Activated naive CD4-positive, alpha-beta T cell (primary cell): Measurements from ENCODE around the gene AICDA.
"Not testable (repeated sequence)": the region's sequence is repeated elsewhere in the genome, so short reads cannot be mapped to it uniquely, and the experiment has no call there.

Experiments used
- DNase-seq, 4 experiments: peaks; one replicate each; lab custom pipeline; 2025; lab: John Stamatoyannopoulos, UW

The AICDA gene

GRCh38 chr12:8612629-8613028 lies at the start of gene AICDA:
Gene AICDA, minus strand, starts transcription at chr12:8612859. Its CDS starts 92 bp downstream, at chr12:8612767.
- no peak for DNase-seq

DNA sequence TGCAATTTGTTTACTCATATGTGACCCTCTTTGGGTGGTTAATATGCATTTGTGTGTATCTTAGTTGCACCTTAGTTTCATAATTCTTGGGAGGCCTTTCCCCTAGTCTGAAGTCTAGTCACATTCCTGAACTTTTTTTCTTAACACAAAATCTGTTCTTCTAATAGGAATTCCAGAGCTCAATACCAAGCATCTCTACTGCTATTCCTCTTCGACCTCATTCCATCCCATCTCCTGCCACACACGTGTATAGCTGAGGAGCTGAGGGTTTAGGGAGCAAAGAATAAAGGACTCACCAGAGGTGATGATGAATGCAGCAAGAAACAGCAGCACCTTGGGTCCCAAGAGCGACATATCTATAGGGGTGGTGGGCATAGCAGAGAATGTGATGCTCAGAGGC lies 49.1 kb upstream of the AICDA start:
- no peak for DNase-seq

DNA sequence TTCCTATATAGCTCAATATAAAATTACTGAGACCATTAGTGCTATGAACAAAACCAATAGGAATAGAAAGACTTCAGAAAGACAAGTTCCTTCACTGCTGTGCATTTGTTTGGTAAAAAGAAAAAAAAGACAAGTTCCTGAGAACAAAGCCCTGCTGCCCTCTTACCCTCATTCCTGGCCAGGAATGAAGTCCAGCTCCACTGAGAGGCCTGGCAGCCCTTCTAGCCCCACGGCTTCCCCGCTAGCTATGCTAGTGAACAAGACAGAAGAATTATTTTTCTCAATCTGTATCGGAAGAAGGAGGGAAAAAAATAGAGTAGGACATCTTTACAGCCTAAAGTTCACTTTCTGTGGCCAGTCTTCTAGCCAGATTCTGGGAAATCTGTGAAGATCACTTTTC lies 48.4 kb upstream of the AICDA start:
- no peak for DNase-seq

DNA sequence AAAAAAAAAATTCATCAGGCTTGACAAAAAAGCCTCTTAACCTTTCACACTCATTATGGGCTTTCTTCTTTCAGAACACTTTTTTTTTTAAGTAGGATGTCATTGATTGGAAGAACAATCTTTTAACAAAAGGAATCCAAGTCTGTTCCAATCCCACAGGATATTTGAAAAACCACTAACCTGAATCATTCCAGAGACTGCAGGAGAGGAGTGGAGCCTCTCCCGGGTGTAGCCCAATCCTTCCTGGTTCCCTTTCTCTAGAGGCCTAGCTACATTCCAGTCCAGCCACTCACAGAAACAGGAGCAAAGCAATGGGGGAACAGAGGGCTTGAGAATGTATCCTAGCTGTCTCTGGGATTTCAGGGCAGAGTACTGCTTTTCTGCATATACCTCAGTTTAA lies 45.7 kb upstream of the AICDA start:
- DNase-seq = no peak

- no peak for DNase-seq
Measured at GRCh38 chr12:8655421-8655820, 42.8 kb upstream of the AICDA start.

GRCh38 chr12:8648576-8649205 lies 36.0 kb upstream of the AICDA start:
- no peak for DNase-seq

DNA sequence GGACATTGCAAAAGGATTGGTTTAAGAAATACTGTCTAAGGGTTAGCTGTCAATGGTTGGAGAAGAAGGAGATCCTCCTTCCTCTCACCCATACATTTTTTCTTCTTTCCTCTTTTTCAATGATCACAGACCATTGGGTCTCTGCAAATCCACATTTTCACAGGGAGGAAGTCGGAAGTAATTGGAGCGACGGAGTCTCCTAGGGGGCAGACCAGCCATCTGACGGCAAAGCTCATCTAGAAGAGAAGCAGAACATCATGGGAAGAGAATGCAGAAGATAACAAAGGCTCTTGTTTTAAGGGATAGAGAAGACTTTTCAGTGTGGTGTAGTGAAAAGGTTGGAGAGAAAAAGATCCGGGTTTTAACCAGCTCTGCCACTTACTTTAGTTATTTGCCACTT lies 35.3 kb upstream of the AICDA start:
- no peak for DNase-seq

GRCh38 chr12:8644345-8645248 lies 31.9 kb upstream of the AICDA start:
- DNase-seq = no peak

GRCh38 chr12:8642775-8643174 lies 30.1 kb upstream of the AICDA start:
- DNase-seq = no peak

DNA sequence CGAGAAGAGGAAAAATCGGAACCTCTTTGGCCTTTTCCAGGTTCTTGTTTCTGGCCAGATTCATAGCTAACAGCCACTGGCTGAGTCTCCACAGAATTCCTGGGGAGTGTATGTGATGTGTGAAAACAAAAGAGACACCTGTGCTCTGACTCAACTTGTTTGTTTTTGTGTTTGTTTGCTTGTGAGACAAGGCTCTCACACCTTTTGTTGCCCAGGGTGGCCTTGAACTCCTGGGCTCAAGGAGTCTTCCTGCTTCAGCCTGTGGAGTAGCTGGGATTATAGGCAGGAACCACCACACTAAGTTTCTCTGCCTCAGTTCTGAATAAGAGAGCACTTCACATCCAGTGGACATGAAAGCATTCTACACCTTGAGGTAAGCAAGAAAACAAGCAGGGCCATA lies 27.3 kb upstream of the AICDA start:
- no peak for DNase-seq

DNA sequence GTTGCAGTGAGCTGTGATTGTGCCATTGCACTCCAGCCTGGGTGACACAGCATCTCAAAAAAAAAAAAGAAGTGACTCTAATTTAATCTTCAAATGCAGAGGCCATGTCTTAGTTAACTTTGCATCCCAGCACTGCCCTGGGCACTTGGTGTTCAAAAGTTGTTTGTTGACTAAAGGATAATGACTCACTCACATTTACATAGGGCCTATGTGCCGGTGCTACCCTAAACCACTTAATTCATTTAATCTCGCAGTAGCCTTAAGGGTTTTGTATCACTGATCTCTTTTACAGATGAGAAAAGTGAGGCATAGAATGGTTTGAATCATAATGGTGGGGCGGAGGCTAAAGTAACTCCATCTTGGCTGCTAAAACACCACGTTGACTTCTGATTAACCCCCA lies 26.3 kb upstream of the AICDA start:
- no peak for DNase-seq

DNA sequence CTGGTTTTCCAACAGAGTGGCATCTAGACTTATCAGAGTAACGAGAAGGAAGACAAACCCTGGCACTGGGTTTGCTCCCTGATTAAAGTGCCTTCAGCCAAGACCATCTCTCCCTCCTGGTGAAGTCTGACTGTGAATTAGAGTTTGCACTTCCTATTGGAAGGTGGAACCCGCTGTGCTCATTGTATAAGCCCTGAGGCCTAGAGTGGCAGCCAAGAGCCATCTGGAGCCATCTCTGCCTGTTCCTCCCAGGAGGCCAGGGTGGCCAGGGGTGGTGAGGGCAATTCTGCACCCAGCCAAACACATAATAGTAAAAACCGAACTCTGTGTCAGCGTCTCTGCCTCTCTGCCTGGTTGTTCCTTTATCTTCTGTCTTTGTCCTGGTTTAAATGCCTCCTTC lies 25.0 kb upstream of the AICDA start:
- DNase-seq = no peak

DNA sequence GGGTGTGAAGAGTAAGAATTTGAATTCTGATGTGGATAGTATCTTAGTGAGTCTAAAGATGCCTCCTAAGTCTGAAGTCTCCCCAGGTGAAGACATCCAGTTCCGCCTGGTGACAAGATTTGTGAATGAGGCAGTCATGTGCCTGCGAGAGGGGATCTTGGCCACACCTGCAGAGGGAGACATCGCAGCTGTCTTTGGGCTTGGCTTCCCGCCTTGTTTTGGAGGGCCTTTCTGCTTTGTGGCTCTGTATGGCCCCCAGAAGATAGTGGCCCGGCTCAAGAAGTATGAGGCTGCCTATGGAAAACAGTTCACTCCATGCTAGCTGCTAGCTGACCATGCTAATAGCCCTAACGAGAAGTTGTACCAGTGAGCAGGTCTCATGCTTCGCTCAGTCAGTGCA lies 24.6 kb upstream of the AICDA start:
- no peak for DNase-seq

DNA sequence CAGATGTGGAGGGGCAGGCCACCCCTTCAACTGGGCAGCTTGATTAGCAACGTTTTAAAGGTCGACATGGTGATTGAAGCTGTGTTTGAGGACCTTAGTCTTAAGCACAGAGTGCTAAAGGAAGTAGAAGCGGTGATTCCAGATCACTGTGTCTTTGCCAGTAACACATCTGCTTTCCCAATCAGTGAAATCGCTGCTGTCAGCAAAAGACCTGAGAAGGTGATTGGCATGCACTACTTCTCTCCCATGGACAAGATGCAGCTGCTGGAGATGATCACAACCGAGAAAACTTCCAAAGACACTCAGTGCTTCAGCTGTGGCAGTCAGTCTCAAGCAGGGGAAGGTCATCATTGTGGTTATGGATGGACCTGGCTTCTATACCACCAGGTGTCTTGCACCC lies 23.9 kb upstream of the AICDA start:
- DNase-seq = no peak

DNA sequence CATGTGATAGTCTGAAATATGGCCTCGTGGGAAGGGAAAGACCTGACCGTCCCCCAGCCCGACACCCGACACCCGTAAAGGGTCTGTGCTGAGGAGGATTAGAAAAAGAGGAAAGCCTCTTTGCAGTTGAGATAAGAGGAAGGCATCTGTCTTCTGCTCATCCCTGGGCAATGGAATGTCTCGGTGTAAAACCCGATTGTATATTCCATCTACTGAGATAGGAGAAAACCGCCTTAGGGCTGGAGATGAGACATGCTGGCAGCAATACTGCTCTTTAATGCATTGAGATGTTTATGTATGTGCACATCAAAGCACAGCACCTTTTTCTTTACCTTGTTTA lies 23.3 kb upstream of the AICDA start:
- not testable (repeated sequence) for DNase-seq

- DNase-seq = not testable (repeated sequence)
Measured at GRCh38 chr12:8635342-8636006, 22.8 kb upstream of the AICDA start.

DNA sequence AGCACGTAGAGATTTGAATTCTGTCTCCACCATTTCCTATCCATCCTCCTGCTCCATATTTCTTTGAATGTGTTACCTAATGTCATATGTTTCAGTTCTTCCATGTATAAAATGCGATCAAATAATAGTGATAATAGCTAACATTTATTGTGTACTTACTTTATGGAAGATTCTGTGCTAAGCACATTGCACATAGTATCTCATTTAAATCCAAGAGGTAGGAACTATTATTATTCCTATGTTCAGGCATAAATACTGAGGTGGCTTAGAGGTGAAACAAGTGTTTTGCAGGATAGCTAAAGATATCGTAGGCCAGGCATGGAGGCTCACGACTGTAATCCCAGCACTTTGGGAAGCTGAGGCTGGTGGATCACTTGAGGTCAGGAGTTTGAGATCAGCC lies 17.5 kb upstream of the AICDA start:
- no peak for DNase-seq

GRCh38 chr12:8629486-8630033 lies 16.9 kb upstream of the AICDA start:
- DNase-seq = no peak

GRCh38 chr12:8628731-8629130 lies 16.1 kb upstream of the AICDA start:
- DNase-seq = no peak

GRCh38 chr12:8624750-8625149 lies 12.1 kb upstream of the AICDA start:
- DNase-seq = not testable (repeated sequence)

GRCh38 chr12:8622646-8623045 lies 10.0 kb upstream of the AICDA start:
- DNase-seq = no peak

- no peak for DNase-seq
Measured at GRCh38 chr12:8615206-8615605, 2.5 kb upstream of the AICDA start.

DNA sequence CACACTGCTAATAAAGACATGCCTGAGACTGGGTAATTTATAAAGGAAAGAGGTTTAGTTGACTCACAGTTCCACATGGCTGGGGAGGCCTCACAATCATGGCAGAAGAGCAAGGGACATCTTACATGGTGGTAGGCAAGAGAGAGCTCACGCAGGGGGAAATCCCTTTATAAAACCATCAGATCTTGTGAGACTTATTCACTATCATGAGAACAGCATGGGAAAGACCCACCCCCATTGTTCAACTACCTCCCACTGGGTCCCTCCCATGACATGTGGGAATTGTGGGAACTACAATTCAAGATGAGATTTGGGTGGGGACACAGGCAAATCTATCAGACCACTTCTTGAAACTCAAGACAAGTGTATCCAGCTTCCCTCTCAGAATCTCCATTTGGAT lies 1.2 kb upstream of the AICDA start:
- not testable (repeated sequence) for DNase-seq
